KMS-11 (cell line): ENCODE results near the gene ITIH4.

Experiments
- H2AFZ ChIP-seq: fragments of 200-600 bp; sonication (generic); 2 replicates; pipeline ENCODE4 v1.6.1; 2016; ENCODE audit warnings: antibody characterized with exemption, mixed run types, low read depth
- H3K27ac ChIP-seq: fragments of 200-600 bp; sonication (generic); 2 replicates; pipeline ENCODE4 v1.6.1; 2016; ENCODE audit warnings: mild to moderate bottlenecking, mixed run types
- H3K27me3 ChIP-seq: fragments of 200-600 bp; sonication (generic); 2 replicates; pipeline ENCODE4 v1.6.1; 2017; ENCODE audit warnings: mild to moderate bottlenecking, low read depth, mixed run types, moderate library complexity; ENCODE audit not compliant: insufficient read depth
- H3K36me3 ChIP-seq: fragments of 200-600 bp; sonication (generic); 2 replicates; pipeline ENCODE4 v1.6.1; 2017; ENCODE audit warnings: mild to moderate bottlenecking, mixed run types; ENCODE audit not compliant: insufficient read depth
- H3K4me1 ChIP-seq: fragments of 200-600 bp; sonication (generic); 2 replicates; pipeline ENCODE4 v1.6.1; 2016; ENCODE audit warnings: mild to moderate bottlenecking, low read depth, mixed run types; ENCODE audit not compliant: poor library complexity, severe bottlenecking
- H3K4me2 ChIP-seq: fragments of 200-600 bp; sonication (generic); 2 replicates; pipeline ENCODE4 v1.7.0; 2016; ENCODE audit warnings: mild to moderate bottlenecking, mixed run types
- H3K4me3 ChIP-seq: fragments of 200-600 bp; sonication (generic); IDR thresholded peaks from 2 replicates; pipeline ENCODE4 v1.6.1; 2017; ENCODE audit warnings: low read depth, low read length, mixed read lengths; ENCODE audit not compliant: insufficient read depth
- H3K79me2 ChIP-seq: fragments of 200-600 bp; sonication (generic); 2 replicates; pipeline ENCODE4 v1.6.1; 2016; ENCODE audit warnings: low read depth, mixed run types; ENCODE audit not compliant: insufficient read depth
- H3K9ac ChIP-seq: fragments of 200-600 bp; sonication (generic); 2 replicates; pipeline ENCODE4 v1.6.1; 2016; ENCODE audit warnings: mild to moderate bottlenecking, mixed run types
- H4K20me1 ChIP-seq: fragments of 200-600 bp; sonication (generic); 2 replicates; pipeline ENCODE4 v1.6.1; 2016; ENCODE audit warnings: mild to moderate bottlenecking, mixed run types; ENCODE audit not compliant: insufficient read depth
- CTCF ChIP-seq: fragments of 200-600 bp; sonication (generic); conservative IDR thresholded peaks from 2 replicates; pipeline ENCODE4 v1.6.1; 2017; ENCODE audit warnings: low read depth, mild to moderate bottlenecking, antibody characterized with exemption, low read length, moderate library complexity, mixed read lengths

Gene ITIH4

GRCh38 chr3:52771334-52771681 lies 59.2 kb downstream of the ITIH4 start:
- no peaks in the 10 kb centered on the region for H3K79me2 ChIP-seq
- peak overlapping the region; percentile 64 for H3K4me3 ChIP-seq
- H3K27ac ChIP-seq = peak overlapping the region; percentile 67
- peak overlapping the region; percentile 63 for H3K4me2 ChIP-seq
- H2AFZ ChIP-seq = peak overlapping the region; percentile 95
- TF ChIP-seq CTCF = no peak
- no peaks in the 10 kb centered on the region for H4K20me1 ChIP-seq
- peak overlapping the region; percentile 68; the same call in 1 of the 2 replicates for H3K9ac ChIP-seq
- no peaks in the 10 kb centered on the region for H3K27me3 ChIP-seq
- H3K36me3 ChIP-seq = no peaks in the 10 kb centered on the region
- H3K4me1 ChIP-seq = peaks cover 9% of the 10 kb centered on the region

- Histone ChIP-seq H3K36me3 (no peaks in the 10 kb centered on the region), H4K20me1 (no peaks in the 10 kb centered on the region), H3K9ac (peak within 1 kb of the TSS; percentile 68; the same call in 1 of the 2 replicates), H3K4me2 (peak within 1 kb of the TSS; percentile 63), H3K4me3 (peak within 1 kb of the TSS; percentile 64), H3K79me2 (no peaks in the 10 kb centered on the region), H3K27me3 (no peaks in the 10 kb centered on the region), H3K4me1 (peaks cover 9% of the 10 kb centered on the region), H3K27ac (peak within 1 kb of the TSS; percentile 67), H2AFZ (peak within 1 kb of the TSS; percentile 95)
- TF ChIP-seq CTCF = no peak
Measured at GRCh38 chr3:52770496-52771333, 59.8 kb downstream of the ITIH4 start, which contains the start of gene NEK4. TSS of gene NEK4 (minus strand) at chr3:52770940. CDS start at chr3:52770746, 194 bp downstream.

GRCh38 chr3:52769786-52770455 lies 60.6 kb downstream of the ITIH4 start:
- H3K27ac ChIP-seq = no peak overlapping the region

GRCh38 chr3:52763466-52763865 lies 67.0 kb downstream of the ITIH4 start:
- Histone ChIP-seq H3K4me3 (no peak overlapping the region), H3K4me1 (no peaks in the 10 kb centered on the region), H3K27ac (no peak overlapping the region), H2AFZ (no peak overlapping the region), H3K9ac (no peak overlapping the region), H3K4me2 (no peak overlapping the region), H3K27me3 (no peaks in the 10 kb centered on the region), H3K79me2 (no peaks in the 10 kb centered on the region), H3K36me3 (no peaks in the 10 kb centered on the region), H4K20me1 (no peaks in the 10 kb centered on the region)
- no peak for TF ChIP-seq CTCF

More at GRCh38 chr3:52769786-52770455, 60.6 kb downstream of the ITIH4 start:
- Histone ChIP-seq H3K4me3 (no peak overlapping the region), H3K36me3 (no peaks in the 10 kb centered on the region), H3K4me1 (peaks cover 9% of the 10 kb centered on the region), H3K9ac (no peak overlapping the region; the same call in 1 of the 2 replicates), H4K20me1 (no peaks in the 10 kb centered on the region), H3K27me3 (no peaks in the 10 kb centered on the region), H3K79me2 (no peaks in the 10 kb centered on the region), H3K4me2 (peak overlapping the region; percentile 60), H2AFZ (no peak overlapping the region)
- no peak for TF ChIP-seq CTCF
